ENCODE results near the gene RAB3GAP1. TPM values are rescaled to one million over a fixed set of nuclear protein-coding genes. Genes with fewer than 3 reads are reported as not detected.

The RAB3GAP1 gene
- total RNA-seq, 1 donor from 2014 or later: 46.7 TPM

- no peaks in the 10 kb centered on the region for H3K9me3 Mint-ChIP-seq (ENCODE audit: unreplicated experiment)
These were observed 8.7 kb upstream of the RAB3GAP1 start for GRCh38 chr2:135043345-135043744.

DNA sequence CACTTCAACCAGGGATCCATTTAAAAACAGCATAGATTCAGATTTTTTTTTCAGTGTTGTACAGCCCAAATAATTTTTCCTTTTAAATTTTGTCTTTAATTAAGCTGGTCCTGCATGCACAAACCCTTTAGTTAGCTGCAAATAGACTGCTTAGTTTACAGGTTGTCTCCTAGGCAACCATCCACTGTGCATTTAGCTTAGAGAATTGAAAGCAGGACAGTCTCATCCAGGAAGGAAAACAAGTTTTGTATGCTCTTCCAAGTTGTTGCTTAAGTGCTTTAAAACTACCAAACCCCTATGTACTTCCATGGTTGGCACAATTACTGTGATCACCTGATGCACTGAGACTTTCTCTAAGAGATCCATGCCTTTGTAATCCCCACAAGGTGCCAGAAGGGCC, 4.8 kb upstream of the RAB3GAP1 start, which contains the start of gene MAP3K19:
Gene MAP3K19 (minus strand): TSS at position 148 of the 400 bp plus-strand sequence. CDS start 22,800 bp downstream, outside the sequence.
- Mint-ChIP-seq H3K27me3 (ENCODE audit: unreplicated experiment) (peaks cover 18% of the 10 kb centered on the region), H3K4me1 (ENCODE audit: unreplicated experiment) (peaks cover 3% of the 10 kb centered on the region), H3K36me3 (ENCODE audit: unreplicated experiment) (no peaks in the 10 kb centered on the region), H3K4me3 (ENCODE audit: unreplicated experiment) (no peak within 1 kb of the TSS), H3K9me3 (ENCODE audit: unreplicated experiment) (no peaks in the 10 kb centered on the region), H3K27ac (ENCODE audit: unreplicated experiment) (no peak within 1 kb of the TSS)
- TF ChIP-seq, protein P1, sequence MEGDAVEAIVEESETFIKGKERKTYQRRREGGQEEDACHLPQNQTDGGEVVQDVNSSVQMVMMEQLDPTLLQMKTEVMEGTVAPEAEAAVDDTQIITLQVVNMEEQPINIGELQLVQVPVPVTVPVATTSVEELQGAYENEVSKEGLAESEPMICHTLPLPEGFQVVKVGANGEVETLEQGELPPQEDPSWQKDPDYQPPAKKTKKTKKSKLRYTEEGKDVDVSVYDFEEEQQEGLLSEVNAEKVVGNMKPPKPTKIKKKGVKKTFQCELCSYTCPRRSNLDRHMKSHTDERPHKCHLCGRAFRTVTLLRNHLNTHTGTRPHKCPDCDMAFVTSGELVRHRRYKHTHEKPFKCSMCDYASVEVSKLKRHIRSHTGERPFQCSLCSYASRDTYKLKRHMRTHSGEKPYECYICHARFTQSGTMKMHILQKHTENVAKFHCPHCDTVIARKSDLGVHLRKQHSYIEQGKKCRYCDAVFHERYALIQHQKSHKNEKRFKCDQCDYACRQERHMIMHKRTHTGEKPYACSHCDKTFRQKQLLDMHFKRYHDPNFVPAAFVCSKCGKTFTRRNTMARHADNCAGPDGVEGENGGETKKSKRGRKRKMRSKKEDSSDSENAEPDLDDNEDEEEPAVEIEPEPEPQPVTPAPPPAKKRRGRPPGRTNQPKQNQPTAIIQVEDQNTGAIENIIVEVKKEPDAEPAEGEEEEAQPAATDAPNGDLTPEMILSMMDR (IDR thresholded peaks at IDR 0.05): no peak
- DNase-seq (ENCODE audit: extremely low spot score, unreplicated experiment): no peak

More at GRCh38 chr2:135043345-135043744, 8.7 kb upstream of the RAB3GAP1 start:
- DNase-seq (ENCODE audit: extremely low spot score, unreplicated experiment): no peak
- no peak overlapping the region for H3K27ac Mint-ChIP-seq (ENCODE audit: unreplicated experiment)
- TF ChIP-seq, protein P1 (IDR thresholded peaks at IDR 0.05): peak; percentile 35
- H3K4me3 Mint-ChIP-seq (ENCODE audit: unreplicated experiment): no peak overlapping the region
- peaks cover 31% of the 10 kb centered on the region for H3K27me3 Mint-ChIP-seq (ENCODE audit: unreplicated experiment)
- H3K36me3 Mint-ChIP-seq (ENCODE audit: unreplicated experiment): no peaks in the 10 kb centered on the region
- H3K4me1 Mint-ChIP-seq (ENCODE audit: unreplicated experiment): no peaks in the 10 kb centered on the region

DNA sequence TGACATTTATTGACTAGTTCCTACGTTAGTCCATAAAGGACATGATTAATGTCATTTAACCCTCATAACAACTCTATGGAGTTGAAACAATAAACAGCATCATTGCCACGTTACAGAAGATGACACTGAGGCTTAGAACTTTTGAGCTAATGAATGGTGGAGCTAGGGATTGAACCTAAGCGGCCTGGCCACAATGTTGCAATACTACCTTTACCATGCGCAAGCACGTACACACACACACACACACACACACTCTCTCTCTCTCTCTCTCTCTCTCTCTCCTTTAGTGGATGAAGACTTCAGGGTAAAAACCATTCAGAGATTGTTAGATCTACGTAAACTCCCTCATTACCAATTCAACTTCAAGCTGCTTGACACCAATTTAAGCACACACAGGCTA, 4.0 kb upstream of the RAB3GAP1 start:
- DNase-seq (ENCODE audit: extremely low spot score, unreplicated experiment): no peak
- Mint-ChIP-seq H3K4me3 (ENCODE audit: unreplicated experiment) (no peak overlapping the region), H3K9me3 (ENCODE audit: unreplicated experiment) (no peaks in the 10 kb centered on the region), H3K27me3 (ENCODE audit: unreplicated experiment) (peaks cover 18% of the 10 kb centered on the region), H3K4me1 (ENCODE audit: unreplicated experiment) (peaks cover 6% of the 10 kb centered on the region), H3K36me3 (ENCODE audit: unreplicated experiment) (no peaks in the 10 kb centered on the region), H3K27ac (ENCODE audit: unreplicated experiment) (no peak overlapping the region)
- TF ChIP-seq, protein P1 (IDR thresholded peaks at IDR 0.05): no peak

GRCh38 chr2:135050132-135050531, 2.0 kb upstream of the RAB3GAP1 start:
- Mint-ChIP-seq H3K9me3 (ENCODE audit: unreplicated experiment) (no peaks in the 10 kb centered on the region), H3K4me1 (ENCODE audit: unreplicated experiment) (peaks cover 25% of the 10 kb centered on the region), H3K4me3 (ENCODE audit: unreplicated experiment) (no peak overlapping the region), H3K36me3 (ENCODE audit: unreplicated experiment) (no peaks in the 10 kb centered on the region), H3K27ac (ENCODE audit: unreplicated experiment) (no peak overlapping the region), H3K27me3 (ENCODE audit: unreplicated experiment) (peaks cover 11% of the 10 kb centered on the region)
- DNase-seq (ENCODE audit: extremely low spot score, unreplicated experiment): no peak
- TF ChIP-seq, protein P1 (IDR thresholded peaks at IDR 0.05): no peak

- H3K27me3 Mint-ChIP-seq (ENCODE audit: unreplicated experiment): peaks cover 9% of the 10 kb centered on the region
- peaks cover 27% of the 10 kb centered on the region for H3K4me1 Mint-ChIP-seq (ENCODE audit: unreplicated experiment)
- no peaks in the 10 kb centered on the region for H3K36me3 Mint-ChIP-seq (ENCODE audit: unreplicated experiment)
- TF ChIP-seq, protein P1 (IDR thresholded peaks at IDR 0.05): no peak
- no peak for DNase-seq (ENCODE audit: extremely low spot score, unreplicated experiment)
- no peaks in the 10 kb centered on the region for H3K9me3 Mint-ChIP-seq (ENCODE audit: unreplicated experiment)
- H3K27ac Mint-ChIP-seq (ENCODE audit: unreplicated experiment): no peak overlapping the region
- no peak overlapping the region for H3K4me3 Mint-ChIP-seq (ENCODE audit: unreplicated experiment)
These were observed 1.4 kb upstream of the RAB3GAP1 start for GRCh38 chr2:135050684-135051083.
